ENCODE data around the gene DUSP16.

Gene DUSP16

DNA sequence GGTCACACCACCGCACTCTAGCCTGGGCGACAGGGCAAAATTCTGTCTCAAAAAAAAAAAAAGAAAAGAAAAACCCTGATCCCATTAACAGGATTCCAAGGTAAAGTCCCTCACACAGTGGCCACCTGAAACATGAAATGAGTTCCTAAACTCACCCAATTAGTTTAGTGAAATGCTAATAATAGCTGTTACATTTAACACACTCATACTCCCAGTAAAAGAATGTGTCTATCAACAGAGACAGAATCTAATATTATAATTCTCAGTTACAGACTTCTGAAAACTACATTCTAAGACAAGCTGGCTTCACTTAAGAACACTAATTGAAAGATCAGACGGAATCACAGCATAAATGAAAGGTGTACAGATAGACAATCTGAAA is 44.2 kb downstream of the DUSP16 start:
- DNase-seq = no peak

DNA sequence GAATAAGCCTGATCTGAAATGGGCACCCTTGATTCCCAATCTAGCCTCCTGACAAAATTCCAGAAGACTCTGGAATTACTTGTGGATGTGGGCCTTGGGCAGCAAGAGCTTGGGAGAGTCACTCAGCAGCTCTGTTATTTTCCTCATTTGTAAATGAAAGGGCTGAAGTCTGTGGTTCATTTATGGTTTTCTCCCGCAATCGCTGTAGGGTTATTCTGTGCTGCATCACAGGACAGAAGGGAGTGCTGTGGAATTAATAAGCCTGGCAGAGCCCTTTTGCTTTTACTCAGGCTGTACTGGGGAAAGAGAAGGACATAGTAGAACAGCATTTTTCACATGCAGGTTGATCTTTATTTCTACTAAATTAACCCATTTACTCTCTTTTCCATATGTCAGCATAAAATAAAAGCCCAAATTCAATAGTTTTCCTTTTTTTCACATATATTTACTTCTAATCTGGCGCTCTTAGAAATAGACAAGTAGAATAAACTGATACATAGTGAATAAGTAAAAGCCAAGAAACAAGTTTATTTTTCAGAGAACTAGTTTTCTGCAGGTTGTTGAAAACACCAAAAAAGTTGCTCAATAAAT is 49.2 kb downstream of the DUSP16 start:
- DNase-seq = no peak

DNA sequence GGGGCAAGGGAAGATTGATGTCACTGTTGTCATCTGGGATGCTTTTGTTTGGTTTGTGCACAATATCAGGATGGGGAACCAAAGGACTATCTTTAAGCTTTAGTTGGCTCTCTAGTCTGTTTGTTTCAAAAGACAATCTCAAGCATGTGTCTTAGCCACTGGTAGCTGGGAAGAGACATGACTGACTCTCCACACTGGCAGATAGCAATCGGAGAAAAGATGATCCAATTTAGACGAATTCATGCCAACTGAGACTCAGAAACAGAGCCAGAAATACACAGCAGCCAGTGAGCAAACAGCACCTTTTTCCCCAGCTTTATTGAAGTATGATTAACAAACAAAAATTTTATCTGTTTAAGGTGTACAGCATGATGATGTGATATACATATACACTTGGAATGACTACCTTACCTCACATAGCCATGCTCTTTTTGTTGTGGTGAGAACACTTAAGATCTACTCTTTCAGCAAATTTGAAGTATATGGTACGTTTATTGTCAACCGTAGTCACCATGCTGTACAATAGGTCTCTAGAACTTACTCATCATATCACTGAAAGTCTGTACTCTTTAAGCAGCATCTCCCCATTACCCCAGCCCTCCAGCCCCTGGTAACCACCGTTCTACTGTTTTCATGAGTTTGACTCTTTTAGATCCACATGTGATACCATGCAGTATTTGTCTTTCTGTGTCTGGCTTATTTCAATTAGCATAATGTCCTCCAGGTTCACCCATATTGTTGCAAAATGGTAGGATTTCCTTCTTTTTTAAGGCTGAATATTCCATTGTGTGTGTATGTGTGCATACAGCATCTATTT is 50.6 kb downstream of the DUSP16 start:
- no peak for DNase-seq

DNA sequence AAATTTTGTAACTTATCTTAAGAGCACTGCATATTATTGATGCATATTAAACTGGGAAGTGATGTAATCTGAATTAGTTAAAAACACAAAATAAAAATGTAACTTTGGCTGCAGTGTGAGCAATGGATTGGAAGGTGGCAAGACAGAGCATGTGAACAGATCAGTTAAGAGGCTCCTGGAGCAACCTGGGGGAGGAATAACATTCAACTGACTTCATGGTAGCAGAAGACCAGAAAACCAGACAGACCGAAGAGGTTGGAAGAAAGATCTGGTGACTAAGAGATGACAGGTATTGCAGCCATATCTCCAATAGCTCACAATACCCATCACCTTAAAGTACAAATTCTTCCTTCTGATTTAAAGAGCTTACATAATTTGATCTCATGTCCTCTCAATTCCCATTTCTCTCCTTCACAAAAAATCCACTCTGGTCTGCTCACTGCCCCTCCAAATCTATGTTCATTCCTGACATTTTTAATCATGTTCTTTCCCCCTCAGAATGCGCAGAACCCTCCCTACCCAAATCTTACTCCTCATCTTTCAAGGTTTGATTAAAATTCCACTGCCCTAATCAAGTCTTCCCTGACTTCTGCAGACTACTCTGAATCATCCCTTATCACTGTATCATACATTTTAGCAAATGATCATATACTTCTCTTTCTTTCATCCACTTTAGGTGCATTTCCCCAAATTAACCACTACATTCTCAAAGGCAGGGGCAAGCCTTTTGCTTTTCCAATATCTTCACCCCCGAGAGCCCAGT is 51.5 kb downstream of the DUSP16 start:
- no peak for DNase-seq

DNA sequence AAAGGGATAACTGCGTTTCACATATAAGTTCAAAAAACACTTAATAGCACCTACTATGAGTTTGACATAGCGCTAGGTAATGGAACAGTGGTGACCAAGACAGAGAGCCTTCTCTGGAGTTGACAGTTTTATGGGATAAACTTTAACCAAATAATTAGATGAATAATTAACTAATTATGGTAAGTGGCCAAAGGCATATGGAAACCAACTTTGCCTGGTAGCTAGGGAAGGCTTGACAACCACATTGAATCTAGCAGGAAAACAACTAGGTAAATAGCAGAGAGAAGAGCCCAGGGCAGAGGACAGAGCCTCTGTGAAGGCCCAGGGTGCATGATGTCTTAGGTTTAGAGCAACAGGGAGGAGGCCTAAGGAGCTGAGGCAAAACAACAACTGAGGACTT is 52.1 kb downstream of the DUSP16 start:
- no peak for DNase-seq

DNA sequence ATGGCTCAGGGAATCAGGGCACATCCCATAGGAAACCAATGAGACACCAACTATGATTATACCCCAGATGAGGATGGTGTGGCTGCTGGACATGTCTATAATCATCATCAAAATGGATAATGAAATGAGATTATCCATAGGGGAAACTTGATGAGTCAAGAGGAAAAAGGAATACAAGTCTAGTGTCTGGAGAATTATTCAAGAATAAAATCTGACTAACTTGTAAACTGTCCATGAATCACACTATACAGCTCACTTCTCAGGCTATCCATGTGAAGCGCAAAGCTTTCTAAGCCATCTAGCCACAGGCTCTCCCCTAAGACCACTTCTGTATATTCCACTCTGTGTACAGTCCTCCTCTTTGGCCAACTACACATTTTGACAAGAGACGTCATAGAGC is 52.5 kb downstream of the DUSP16 start:
- DNase-seq = no peak

DNA sequence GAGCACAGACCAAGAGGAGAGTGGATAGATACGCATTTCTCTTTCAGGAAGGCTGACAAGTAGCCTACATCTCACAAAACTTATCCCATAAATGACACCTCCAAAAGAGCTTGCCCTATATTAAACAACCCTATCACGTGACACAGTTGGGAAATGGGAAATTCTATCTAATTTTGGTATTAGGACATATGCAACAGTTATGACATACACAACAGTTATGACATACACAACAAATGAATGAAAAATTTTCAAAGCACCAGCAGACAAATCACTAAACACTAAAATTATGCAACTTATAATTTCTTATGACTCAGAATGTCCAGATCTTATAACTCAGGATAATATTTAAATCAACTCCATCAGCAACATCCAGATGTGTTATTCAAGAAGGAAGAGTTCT is 54.1 kb downstream of the DUSP16 start:
- no peak for DNase-seq

DNA sequence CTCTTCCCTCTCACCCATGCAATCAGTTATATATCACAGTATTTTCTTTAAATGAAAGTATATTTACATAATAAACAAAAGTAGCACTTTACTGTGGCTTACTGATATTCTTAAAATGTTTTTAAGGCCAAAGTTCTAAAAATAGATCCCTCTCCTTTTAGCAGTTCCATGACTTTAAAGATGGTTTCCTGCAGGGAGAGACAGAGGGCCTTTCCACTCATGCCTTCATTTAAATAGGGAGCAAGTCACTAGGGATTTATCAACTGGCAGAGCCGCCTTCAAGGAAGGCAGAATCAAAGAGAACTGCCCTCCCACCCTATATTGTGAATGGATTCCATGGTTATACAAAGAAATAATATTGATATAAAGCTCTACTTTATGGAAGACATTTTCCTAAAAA is 55.5 kb downstream of the DUSP16 start:
- DNase-seq = no peak

DNA sequence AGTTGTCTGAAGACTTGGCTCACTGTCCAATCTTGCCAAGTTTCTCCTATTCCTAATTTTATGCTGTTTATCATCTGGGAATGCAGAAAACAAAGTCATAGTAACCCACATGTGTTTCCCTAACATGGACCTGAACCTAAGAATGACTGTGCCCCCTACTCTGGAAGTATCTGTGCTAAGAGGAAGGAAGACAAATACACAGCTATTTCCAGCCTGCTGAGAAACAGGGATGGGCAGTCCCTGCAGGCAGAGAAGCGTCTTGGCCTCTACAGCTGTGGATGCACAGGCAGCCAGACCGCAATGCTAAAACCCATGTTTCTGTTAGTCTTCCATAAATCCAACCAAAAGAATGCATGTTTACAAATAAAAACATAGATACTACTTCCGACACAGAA is 56.2 kb downstream of the DUSP16 start:
- no peak for DNase-seq

DNA sequence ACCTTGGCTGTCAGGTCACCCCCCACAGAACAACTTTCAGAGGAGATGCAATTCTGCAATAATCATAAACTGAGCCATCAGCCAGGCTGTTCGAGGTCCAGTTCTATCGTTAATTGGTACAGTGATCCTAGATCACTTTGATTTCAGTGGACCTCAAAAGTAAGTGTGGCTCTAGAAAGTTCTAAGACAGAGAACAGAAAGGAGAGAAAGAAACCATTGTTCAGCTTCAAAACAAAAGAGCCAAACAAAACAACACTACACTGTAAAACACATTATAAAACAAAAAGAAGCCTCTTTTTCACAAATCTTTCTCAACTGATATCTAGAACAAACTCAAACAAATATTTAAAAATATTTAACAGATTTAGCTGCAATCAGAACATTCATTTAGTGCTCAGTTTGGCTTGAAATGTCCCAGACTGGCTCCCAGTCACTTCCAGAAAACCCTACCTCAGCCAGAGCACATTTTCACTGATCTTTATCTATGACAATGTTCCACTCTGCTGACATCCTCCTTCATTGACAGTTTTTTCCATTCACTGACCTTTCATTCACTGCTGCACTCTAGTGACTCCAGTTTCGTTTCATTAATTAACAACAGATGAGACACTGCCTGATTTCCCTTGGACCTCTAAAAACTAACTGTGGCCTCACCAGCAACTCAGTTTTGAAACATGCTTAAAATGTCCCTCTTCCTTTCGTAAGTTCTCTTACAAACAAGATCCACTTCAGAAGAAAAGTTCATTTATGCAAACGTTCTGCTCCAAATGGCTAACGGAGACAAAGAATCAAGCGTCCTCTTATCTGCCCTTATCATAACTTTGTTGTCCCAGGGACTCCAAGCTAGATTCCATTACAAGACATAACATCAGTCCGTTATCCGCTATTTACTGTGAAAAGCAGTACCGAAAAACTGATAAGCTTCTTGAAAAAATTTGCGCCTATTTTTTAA is 56.8 kb downstream of the DUSP16 start:
- no peak for DNase-seq

DNA sequence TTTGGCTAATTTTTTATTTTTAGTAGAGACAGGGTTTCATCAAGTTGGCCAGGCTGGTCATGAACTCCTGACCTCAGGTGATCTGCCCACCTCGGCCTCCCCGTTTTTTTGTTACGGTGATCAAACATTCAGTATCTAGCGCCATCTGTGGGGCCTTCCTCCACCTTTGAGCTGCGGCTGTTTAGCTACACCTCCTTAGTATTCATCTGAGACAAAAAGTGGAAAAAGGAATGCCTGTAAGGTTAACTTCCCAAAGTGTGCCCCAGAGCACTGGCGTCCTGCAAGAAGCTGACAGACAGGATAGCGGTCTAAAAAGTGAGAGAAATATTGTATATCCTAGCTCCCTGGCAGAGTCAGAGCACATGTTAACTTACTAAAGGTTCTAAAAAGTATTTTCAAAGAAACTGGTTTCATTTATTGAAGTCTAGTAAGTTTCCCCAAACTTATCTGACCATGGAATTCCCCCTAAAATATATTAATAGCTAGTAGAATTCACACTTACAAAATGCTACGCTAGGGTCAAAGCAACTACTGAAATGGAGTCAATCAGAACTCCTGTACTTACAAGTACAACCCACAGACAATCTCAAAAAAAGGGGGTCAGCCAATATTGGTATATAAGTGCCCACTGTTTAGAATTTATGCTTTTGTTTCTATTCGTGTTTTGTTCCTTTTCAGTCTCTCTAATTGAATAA is 59.1 kb downstream of the DUSP16 start:
- DNase-seq = peak in 1 of 2 donors; percentile 61

DNA sequence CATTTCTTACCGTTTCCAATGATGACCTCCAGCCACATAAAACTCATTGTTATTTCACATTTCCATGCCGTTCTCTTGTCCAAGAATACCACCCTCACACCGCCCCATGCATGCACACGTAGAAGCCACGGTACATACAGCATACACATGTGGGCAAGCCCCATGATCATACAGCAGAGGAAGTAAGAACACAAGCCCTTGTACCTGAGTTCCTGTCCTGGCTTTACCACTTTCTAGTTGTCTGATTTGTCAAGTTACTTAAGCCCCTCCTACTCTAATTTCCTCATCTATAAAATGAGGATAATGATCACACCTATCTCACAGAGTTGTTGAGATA is 59.9 kb downstream of the DUSP16 start:
- DNase-seq = peak in 1 of 2 donors; percentile 51

DNA sequence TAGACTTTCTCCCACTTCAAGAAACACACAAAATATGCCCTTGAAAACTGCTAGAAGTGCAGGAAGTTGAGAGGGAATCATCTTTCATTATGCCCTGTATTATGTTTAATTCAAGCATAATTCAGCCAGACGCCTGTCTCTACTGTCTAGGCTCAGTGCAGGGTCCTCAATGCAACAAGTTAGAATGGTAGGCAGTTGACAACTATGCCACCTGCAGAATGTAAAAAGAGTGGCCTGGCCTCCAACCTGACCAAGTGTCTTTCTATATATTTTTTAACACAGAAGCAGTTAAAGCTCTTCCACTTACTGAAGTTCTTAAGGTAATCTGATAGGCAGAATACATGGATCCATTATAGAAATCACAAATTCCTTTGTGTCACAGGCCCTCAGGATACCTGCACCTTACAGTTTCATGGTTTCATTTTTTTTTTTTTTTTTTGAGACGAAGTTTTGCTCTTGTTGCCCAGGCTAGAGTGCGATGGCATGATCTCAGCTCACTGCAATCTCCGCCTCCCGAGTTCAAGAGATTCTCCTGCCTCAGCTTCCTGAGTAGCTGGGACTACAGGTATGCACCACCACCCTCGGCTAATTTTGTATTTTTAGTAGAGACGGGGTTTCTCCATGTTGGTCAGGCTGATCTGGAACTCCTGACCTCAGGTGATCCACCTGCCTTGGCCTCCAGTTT is 60.4 kb downstream of the DUSP16 start:
- peak in 1 of 2 donors; percentile 51 for DNase-seq

DNA sequence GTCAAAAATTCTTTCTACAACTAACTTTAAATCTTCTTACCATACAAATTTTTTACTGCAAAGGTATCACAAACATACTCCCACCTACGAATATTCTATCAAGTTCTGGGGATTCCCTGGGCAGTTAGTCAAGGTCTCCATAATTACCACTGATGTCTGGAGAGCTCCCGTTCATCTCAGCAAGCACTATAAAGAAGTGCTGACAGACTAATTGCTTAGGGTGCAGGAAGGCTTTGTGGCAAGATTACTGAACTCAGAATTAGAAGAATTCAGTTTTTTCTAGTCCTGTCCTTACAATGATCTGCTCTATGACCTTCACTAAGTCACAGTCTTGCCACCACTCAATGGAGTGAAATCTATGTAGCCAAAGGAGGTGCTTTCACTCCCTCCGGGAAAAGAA is 61.5 kb downstream of the DUSP16 start:
- DNase-seq = no peak

DNA sequence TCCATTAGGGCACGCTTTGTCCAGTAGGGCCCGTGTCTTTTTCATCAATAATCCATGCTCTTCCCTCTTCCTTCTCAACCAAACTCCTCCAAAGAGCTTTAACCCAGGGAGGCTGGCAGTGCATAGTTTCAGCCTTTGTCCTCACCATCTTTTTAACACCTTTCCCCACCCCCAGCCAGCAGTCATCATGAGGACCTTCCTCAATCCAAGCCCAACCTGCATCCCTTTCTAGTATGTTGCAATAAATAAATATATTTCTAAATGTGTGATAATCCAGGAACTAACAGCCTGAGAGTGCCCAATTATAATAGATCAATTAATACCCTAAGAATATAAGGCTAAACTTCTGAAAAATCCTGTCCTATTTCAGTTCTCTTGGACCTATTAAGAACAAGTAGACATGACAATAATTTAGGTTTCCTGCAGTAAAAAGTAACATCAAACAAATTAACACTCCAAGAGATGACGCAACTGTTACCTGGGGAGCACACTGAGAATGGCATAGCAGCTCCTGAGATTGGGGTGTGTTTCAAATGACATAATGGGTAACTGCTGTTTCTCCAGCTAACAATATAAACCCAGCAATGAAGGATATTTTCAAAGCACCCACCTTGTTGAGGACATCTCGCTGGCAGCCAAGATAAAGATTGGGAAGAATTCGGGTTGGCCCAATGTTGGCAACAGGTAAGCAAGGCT is 62.6 kb downstream of the DUSP16 start:
- DNase-seq = peak in 1 of 2 donors; percentile 22

DNA sequence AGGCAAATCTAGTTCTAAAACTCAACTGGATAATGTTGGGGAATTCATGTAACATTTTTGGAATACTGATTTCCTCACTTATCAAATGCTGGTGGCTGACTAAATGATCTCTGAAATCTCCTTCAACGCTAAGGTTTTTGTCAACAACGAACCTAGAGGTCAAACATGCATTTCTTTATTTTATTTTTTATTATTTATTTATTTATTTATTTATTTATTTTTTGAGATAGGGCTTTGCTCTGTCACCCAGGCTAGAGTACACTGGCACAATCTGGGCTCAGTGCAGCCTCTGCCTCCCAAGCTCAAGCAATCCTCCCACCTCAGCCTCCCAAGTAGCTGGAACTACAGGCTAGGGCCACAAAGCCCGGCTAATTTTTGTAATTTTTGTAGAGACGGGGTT is 64.5 kb downstream of the DUSP16 start:
- no peak for DNase-seq

DNA sequence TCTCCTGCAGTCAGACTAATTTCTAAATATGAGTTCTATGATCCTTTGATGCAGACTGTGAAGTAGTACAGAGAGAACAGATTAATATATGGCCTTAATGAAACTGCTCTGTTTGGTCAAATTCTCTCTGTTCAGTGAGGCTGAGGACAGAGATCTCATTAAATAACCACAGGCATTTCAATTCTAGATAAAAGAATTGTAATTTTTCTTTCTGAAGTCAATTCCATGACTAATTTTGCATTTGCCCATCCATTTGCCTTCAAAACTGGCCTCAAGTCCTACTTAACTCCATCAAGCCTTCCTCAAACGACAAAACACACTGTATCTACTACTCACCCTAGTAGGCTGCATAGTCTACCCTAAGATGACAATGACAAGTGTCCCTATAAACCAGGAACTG is 67.1 kb downstream of the DUSP16 start:
- no peak for DNase-seq

DNA sequence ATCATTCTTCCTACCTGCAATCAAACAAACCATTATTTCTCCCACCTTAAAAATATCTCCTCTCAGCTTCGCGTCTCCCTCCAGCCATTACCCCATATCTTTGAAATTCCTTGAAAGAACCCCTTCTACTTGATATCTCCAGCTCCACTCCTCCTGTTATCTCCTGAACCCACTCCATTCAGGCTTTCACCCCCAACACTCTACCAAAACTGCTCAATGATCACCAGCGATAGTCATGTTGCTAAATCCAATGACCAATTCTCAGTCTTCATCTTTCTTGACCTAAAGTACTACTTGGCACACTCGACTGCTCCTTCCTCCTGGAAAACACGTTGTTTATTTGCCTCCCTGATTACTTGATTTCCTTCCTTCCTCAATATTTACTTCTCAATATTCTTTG is 70.1 kb downstream of the DUSP16 start:
- no peak for DNase-seq

DNA sequence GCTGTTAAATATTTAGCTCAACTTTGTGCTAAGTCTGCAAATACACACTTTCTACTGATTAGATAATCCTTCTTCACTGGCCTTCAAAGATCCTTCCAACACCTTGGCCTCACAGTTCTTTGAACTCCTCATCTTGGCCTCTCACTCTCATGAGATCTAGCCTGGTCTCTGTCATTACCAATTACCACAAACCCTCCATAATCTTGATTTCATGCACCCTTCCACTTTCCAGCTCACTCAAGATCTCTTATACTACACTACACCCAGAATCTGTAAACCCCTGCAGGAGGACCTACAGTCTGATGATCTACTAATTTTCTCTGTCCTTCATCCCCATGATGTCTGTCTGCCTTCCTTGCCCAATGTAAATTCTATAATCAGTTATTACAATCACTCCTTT is 71.1 kb downstream of the DUSP16 start:
- DNase-seq = no peak

DNA sequence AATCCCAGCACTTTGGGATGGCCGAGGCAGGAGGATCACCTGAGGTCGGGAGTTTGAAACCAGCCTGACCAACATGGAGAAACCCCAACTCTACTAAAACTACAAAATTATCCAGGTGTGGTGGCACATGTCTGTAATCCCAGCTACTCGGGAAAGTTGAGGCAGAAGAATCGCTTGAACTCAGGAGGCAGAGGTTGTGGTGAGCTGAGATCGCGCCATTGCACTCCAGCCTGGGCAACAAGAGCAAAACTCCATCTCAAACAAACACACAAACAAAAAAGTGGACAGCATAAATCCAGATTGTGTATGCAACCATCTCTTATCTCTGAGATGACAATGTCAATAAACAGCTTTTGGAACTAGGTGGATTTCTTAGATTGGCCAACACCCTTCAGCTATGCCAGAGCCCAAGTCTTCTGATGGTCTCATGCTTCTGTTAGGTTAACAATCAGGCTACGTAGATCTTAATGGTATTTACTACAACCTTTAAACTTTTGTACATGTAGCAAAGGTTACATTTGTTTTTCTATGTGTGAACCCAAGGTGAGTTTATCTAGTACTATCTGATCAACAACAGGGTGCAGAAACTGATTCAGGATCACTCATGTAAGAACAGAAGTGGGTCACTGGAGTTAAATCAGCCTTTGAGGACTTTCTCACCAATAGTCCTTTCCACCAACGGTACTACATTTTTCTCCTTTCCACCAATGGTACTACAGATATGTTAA is 73.7 kb downstream of the DUSP16 start:
- no peak for DNase-seq
